Measurements from ENCODE around the gene CALD1.
A peak's percentile ranks its signal among the peaks of the same experiment; 100 is the strongest.

CALD1 gene

GRCh38 chr7:134948736-134949135 is 169.3 kb downstream of the CALD1 start:
- no peaks in the 10 kb centered on the region for H3K9me3 ChIP-seq (ENCODE audit: insufficient read depth, low read length)
- H3K9ac ChIP-seq (ENCODE audit: low read length) = no peak overlapping the region
- no peaks in the 10 kb centered on the region for H3K27me3 ChIP-seq (ENCODE audit: low read length)
- H3K27ac ChIP-seq (ENCODE audit: low read depth, low read length) = no peak overlapping the region
- no peaks in the 10 kb centered on the region for H3F3A ChIP-seq (ENCODE audit: insufficient read depth)
- TF ChIP-seq EZH2phosphoT487 (conservative IDR thresholded peaks at IDR 0.05; ENCODE audit: low read length) (no peak), CTCF (IDR thresholded peaks at IDR 0.05; ENCODE audit: insufficient read depth, low read length, poor library complexity, severe bottlenecking) (no peak)
- H3K9me2 ChIP-seq (replicated peaks; ENCODE audit: insufficient read depth, low read length) = no peaks in the 10 kb centered on the region
- no peaks in the 10 kb centered on the region for H4K20me1 ChIP-seq (ENCODE audit: low read depth, low read length)
- H3K4me3 ChIP-seq (ENCODE audit: insufficient read depth, low read length, poor library complexity, severe bottlenecking) = no peak overlapping the region
- no peak overlapping the region for H3K4me2 ChIP-seq (ENCODE audit: low read depth, low read length, poor library complexity, severe bottlenecking)
- no peaks in the 10 kb centered on the region for H3K79me2 ChIP-seq (ENCODE audit: insufficient read depth, low read length)
- no peaks in the 10 kb centered on the region for H3K36me3 ChIP-seq (ENCODE audit: low read length)
- no peak overlapping the region for H2AFZ ChIP-seq (ENCODE audit: low read depth, low read length, severe bottlenecking)

- no peaks in the 10 kb centered on the region for H3K27me3 ChIP-seq (ENCODE audit: low read length)
- H3K9me3 ChIP-seq (ENCODE audit: insufficient read depth, low read length) = no peaks in the 10 kb centered on the region
- no peak overlapping the region for H2AFZ ChIP-seq (ENCODE audit: low read depth, low read length, severe bottlenecking)
- TF ChIP-seq EZH2phosphoT487 (conservative IDR thresholded peaks at IDR 0.05; ENCODE audit: low read length) (no peak), CTCF (IDR thresholded peaks at IDR 0.05; ENCODE audit: insufficient read depth, low read length, poor library complexity, severe bottlenecking) (no peak)
- H3K27ac ChIP-seq (ENCODE audit: low read depth, low read length) = no peak overlapping the region
- H3K79me2 ChIP-seq (ENCODE audit: insufficient read depth, low read length) = no peaks in the 10 kb centered on the region
- no peak overlapping the region for H3K9ac ChIP-seq (ENCODE audit: low read length)
- H3K4me3 ChIP-seq (ENCODE audit: insufficient read depth, low read length, poor library complexity, severe bottlenecking) = no peak overlapping the region
- H3K9me2 ChIP-seq (replicated peaks; ENCODE audit: insufficient read depth, low read length) = no peaks in the 10 kb centered on the region
- no peaks in the 10 kb centered on the region for H4K20me1 ChIP-seq (ENCODE audit: low read depth, low read length)
- no peak overlapping the region for H3K4me2 ChIP-seq (ENCODE audit: low read depth, low read length, poor library complexity, severe bottlenecking)
- no peaks in the 10 kb centered on the region for H3F3A ChIP-seq (ENCODE audit: insufficient read depth)
- H3K36me3 ChIP-seq (ENCODE audit: low read length) = no peaks in the 10 kb centered on the region
Observed at GRCh38 chr7:134949171-134949570, 169.7 kb downstream of the CALD1 start.

- no peaks in the 10 kb centered on the region for H3K9me2 ChIP-seq (replicated peaks; ENCODE audit: insufficient read depth, low read length)
- TF ChIP-seq EZH2phosphoT487 (conservative IDR thresholded peaks at IDR 0.05; ENCODE audit: low read length) (no peak), CTCF (IDR thresholded peaks at IDR 0.05; ENCODE audit: insufficient read depth, low read length, poor library complexity, severe bottlenecking) (peak; percentile 71)
- H3F3A ChIP-seq (ENCODE audit: insufficient read depth) = no peaks in the 10 kb centered on the region
- H4K20me1 ChIP-seq (ENCODE audit: low read depth, low read length) = no peaks in the 10 kb centered on the region
- no peaks in the 10 kb centered on the region for H3K79me2 ChIP-seq (ENCODE audit: insufficient read depth, low read length)
- H3K9me3 ChIP-seq (ENCODE audit: insufficient read depth, low read length) = no peaks in the 10 kb centered on the region
- no peaks in the 10 kb centered on the region for H3K27me3 ChIP-seq (ENCODE audit: low read length)
- no peak overlapping the region for H3K9ac ChIP-seq (ENCODE audit: low read length)
- no peak overlapping the region for H2AFZ ChIP-seq (ENCODE audit: low read depth, low read length, severe bottlenecking)
- no peak overlapping the region for H3K27ac ChIP-seq (ENCODE audit: low read depth, low read length)
- H3K4me2 ChIP-seq (ENCODE audit: low read depth, low read length, poor library complexity, severe bottlenecking) = no peak overlapping the region
- H3K4me3 ChIP-seq (ENCODE audit: insufficient read depth, low read length, poor library complexity, severe bottlenecking) = no peak overlapping the region
- H3K36me3 ChIP-seq (ENCODE audit: low read length) = no peaks in the 10 kb centered on the region
Observed at GRCh38 chr7:134954197-134955082, 175.0 kb downstream of the CALD1 start.

Data from SU-DHL-6 (cell line).